ENCODE measurements around the gene VTI1A. TPM values are rescaled to one million over a fixed set of nuclear protein-coding genes. Genes with fewer than 3 reads are reported as not detected.

VTI1A gene
- total RNA-seq, 2 donors from 2014 or later = 53.3 to 57.5 TPM

DNA sequence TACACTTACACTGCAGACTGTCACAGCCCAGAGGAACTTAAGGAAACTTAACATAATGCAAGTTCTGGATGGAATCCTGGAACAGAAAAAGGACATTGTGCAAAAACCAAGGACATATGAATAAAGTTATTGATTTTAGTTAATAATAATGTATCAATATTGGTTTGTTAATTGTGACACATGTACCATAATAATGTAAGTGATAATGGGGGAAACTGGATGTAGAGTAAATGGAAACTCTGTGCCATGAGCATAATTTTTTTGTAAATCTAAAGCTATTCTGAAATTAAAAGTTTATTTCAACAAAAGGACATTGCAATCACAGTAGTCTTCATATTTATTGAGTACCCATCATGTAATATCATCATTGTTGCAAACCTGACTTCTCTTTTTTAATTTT is 107.2 kb downstream of the VTI1A start:
- H3K9me3 ChIP-seq = no peaks in the 10 kb centered on the region
- no peaks in the 10 kb centered on the region for H3K36me3 ChIP-seq
- TF ChIP-seq, protein P1, sequence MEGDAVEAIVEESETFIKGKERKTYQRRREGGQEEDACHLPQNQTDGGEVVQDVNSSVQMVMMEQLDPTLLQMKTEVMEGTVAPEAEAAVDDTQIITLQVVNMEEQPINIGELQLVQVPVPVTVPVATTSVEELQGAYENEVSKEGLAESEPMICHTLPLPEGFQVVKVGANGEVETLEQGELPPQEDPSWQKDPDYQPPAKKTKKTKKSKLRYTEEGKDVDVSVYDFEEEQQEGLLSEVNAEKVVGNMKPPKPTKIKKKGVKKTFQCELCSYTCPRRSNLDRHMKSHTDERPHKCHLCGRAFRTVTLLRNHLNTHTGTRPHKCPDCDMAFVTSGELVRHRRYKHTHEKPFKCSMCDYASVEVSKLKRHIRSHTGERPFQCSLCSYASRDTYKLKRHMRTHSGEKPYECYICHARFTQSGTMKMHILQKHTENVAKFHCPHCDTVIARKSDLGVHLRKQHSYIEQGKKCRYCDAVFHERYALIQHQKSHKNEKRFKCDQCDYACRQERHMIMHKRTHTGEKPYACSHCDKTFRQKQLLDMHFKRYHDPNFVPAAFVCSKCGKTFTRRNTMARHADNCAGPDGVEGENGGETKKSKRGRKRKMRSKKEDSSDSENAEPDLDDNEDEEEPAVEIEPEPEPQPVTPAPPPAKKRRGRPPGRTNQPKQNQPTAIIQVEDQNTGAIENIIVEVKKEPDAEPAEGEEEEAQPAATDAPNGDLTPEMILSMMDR (IDR thresholded peaks at IDR 0.05) = no peak
- TF ChIP-seq POLR2AphosphoS5 (IDR thresholded peaks at IDR 0.05) (no peak), POLR2A (IDR thresholded peaks at IDR 0.05) (no peak)
- no peaks in the 10 kb centered on the region for H3K4me1 ChIP-seq (replicated peaks)
- no peak for DNase-seq (ENCODE audit: low spot score)
- H3K27ac ChIP-seq = no peak overlapping the region
- no peak overlapping the region for H3K4me3 ChIP-seq
- H3K27me3 ChIP-seq (replicated peaks; ENCODE audit: insufficient read depth) = no peaks in the 10 kb centered on the region
- intact Hi-C loops (cut with DNase I) = no loop called here

DNA sequence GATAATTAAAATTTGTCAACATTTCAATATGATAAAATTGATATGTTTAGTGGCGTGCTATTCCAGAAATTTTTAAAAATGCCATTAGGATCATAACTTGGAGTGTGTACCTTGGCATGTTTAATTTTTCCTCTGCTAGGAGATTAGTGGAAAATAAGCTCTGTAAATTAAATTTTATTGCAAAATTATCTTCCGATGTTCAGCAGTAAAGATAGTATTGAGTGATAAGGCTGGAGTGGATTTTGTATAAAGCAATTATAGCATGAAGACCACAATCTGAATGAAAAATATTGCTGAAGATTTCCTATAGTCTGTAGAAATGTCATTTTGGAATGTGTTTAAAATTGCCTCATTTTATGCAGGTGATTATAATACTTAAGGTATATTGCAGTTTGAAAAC is 110.2 kb downstream of the VTI1A start:
- H3K9me3 ChIP-seq = no peaks in the 10 kb centered on the region
- intact Hi-C loops (cut with DNase I) = no loop called here
- H3K4me3 ChIP-seq = no peak overlapping the region
- no peaks in the 10 kb centered on the region for H3K4me1 ChIP-seq (replicated peaks)
- WGBS = 52% methylated on average over 2 of the region's 2 CpGs
- DNase-seq (ENCODE audit: low spot score) = no peak
- no peak overlapping the region for H3K27ac ChIP-seq
- no peaks in the 10 kb centered on the region for H3K27me3 ChIP-seq (replicated peaks; ENCODE audit: insufficient read depth)
- TF ChIP-seq, protein P1 (IDR thresholded peaks at IDR 0.05) = no peak
- TF ChIP-seq POLR2A (IDR thresholded peaks at IDR 0.05) (no peak), POLR2AphosphoS5 (IDR thresholded peaks at IDR 0.05) (no peak)
- H3K36me3 ChIP-seq = no peaks in the 10 kb centered on the region

DNA sequence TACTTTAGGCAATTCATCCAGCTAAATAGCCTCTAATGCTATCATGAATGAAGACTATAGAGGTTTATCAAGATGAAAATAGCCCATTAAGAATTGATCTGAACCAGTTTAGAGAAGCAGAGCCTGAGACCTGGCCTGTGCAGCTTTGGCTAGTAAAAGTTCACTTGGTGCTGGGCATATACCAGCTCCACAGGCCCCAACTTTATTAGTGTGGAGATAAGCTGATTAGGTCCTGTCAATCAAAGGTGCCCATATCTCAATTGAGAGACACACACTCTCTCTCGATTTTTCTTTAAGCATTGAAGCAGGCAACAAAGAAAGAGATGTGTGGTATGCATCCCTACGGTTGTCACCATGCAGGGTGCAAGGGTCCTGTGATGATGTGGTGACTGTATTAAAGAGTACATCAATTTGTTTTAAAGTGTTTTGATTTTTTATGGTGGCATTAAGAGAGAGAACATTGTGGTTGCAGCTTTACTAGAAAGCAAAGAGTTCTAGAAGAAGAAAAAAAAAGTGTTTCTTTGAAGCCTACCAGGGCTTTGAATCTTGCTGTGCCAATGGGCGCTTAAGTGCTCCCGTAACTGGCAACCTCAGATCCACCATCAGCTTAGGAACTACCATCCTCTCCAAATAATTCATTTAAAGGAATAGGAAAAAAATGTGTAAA is 111.6 kb downstream of the VTI1A start:
- intact Hi-C loops (cut with DNase I) = no loop called here
- WGBS = 92% methylated on average over 4 of the region's 4 CpGs

DNA sequence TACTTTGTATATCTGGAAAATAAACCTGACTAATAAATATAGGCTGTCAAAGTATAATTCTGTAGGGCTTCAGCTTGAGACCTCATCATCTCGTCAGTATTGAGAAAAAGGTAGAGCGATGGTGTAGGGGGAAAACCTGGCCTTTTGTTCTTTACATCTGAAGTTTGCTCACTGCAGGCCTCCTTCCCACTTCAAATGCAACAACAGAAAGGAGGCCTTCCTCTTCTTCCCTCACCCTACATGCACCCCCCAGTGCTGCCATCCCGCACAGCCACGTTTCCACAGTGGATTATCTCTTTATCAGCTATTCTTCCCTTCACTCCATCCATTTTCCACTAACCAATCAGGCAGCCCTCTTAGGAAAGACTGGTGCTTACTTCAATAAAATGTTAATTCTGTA is 112.3 kb downstream of the VTI1A start:
- Histone ChIP-seq H3K27me3 (replicated peaks; ENCODE audit: insufficient read depth) (no peaks in the 10 kb centered on the region), H3K36me3 (no peaks in the 10 kb centered on the region), H3K4me1 (replicated peaks) (no peaks in the 10 kb centered on the region), H3K9me3 (no peaks in the 10 kb centered on the region), H3K27ac (no peak overlapping the region), H3K4me3 (no peak overlapping the region)
- intact Hi-C loops (cut with DNase I) = no loop called here
- TF ChIP-seq, protein P1 (IDR thresholded peaks at IDR 0.05) = no peak
- TF ChIP-seq POLR2AphosphoS5 (IDR thresholded peaks at IDR 0.05) (no peak), POLR2A (IDR thresholded peaks at IDR 0.05) (no peak)
- 95% methylated on average over 4 of the region's 4 CpGs for WGBS
- no peak for DNase-seq (ENCODE audit: low spot score)

More for the DNA sequence above, 111.6 kb downstream of the VTI1A start:
- Histone ChIP-seq H3K36me3 (no peaks in the 10 kb centered on the region), H3K9me3 (no peaks in the 10 kb centered on the region), H3K27me3 (replicated peaks; ENCODE audit: insufficient read depth) (no peaks in the 10 kb centered on the region), H3K27ac (no peak overlapping the region), H3K4me3 (no peak overlapping the region), H3K4me1 (replicated peaks) (no peaks in the 10 kb centered on the region)
- no peak for DNase-seq (ENCODE audit: low spot score)
- no peak for TF ChIP-seq POLR2A (IDR thresholded peaks at IDR 0.05)
- TF ChIP-seq, protein P1 (IDR thresholded peaks at IDR 0.05) = no peak
- TF ChIP-seq POLR2AphosphoS5 (IDR thresholded peaks at IDR 0.05) = no peak

DNA sequence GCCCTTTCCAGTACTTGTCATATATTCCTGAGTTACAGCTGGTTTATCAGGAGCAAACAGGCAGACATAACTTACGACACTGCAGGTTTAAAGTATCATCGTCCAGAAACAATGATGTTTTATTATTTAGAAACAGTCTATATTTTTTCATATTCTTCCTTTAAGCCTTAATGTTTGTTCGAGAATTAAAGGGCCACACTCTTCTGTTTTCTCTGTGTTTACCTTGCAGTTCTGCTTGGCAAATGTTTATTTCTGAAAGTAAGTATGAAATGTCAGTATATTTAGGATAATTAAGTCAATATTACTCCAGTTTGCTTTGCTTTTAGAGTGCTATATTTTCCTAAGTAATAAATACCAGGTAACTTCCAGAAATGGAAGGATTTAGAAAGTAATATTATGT is 115.1 kb downstream of the VTI1A start:
- Histone ChIP-seq H3K27me3 (replicated peaks; ENCODE audit: insufficient read depth) (no peaks in the 10 kb centered on the region), H3K36me3 (no peaks in the 10 kb centered on the region), H3K4me1 (replicated peaks) (no peaks in the 10 kb centered on the region), H3K27ac (no peak overlapping the region), H3K4me3 (no peak overlapping the region), H3K9me3 (no peaks in the 10 kb centered on the region)
- WGBS = 66% methylated on average over 3 of the region's 3 CpGs
- TF ChIP-seq, protein P1 (IDR thresholded peaks at IDR 0.05) = no peak
- TF ChIP-seq POLR2AphosphoS5 (IDR thresholded peaks at IDR 0.05) = no peak
- no peak for TF ChIP-seq POLR2A (IDR thresholded peaks at IDR 0.05)
- no peak for DNase-seq (ENCODE audit: low spot score)
- intact Hi-C loops (cut with DNase I) = loop anchor here (10.0 kb wide), 1 partner anchor 823 kb away; no protein-coding TSS in a partner anchor
